SKM-1 (cell line): ENCODE results near the gene SHC3.

Experiments used
- DNase-seq: peaks from one replicate; lab custom pipeline; 2025; ENCODE audit not compliant: unreplicated experiment; lab: John Stamatoyannopoulos, UW

Gene SHC3

DNA sequence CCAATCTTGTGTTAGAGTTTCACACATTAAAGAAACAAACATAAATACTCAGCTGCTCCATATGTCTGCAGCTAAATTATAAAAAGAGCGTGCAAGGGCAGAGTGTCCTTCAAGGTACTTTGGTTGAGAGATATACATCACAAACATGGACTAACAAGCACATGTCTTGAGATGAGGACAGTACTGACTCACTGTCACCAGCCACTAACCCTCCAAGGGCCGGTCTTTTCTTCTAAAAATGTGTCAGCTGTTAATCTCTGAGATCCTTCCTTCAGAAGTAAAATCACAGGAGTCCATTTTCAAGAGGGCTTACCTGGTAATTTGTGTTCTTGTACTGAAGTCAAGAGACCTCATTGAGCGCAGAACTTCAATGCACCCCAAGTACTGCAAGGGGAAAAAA lies 66.4 kb downstream of the SHC3 start:
- no peak for DNase-seq

GRCh38 chr9:89109666-89110065 lies 69.0 kb downstream of the SHC3 start:
- no peak for DNase-seq

GRCh38 chr9:89107406-89107805 lies 71.2 kb downstream of the SHC3 start:
- no peak for DNase-seq

GRCh38 chr9:89106224-89106851 lies 72.3 kb downstream of the SHC3 start:
- no peak for DNase-seq

- no peak for DNase-seq
Observed at GRCh38 chr9:89104821-89105220, 73.8 kb downstream of the SHC3 start.

- DNase-seq: no peak
Observed at GRCh38 chr9:89097219-89097618, 81.4 kb downstream of the SHC3 start.

DNA sequence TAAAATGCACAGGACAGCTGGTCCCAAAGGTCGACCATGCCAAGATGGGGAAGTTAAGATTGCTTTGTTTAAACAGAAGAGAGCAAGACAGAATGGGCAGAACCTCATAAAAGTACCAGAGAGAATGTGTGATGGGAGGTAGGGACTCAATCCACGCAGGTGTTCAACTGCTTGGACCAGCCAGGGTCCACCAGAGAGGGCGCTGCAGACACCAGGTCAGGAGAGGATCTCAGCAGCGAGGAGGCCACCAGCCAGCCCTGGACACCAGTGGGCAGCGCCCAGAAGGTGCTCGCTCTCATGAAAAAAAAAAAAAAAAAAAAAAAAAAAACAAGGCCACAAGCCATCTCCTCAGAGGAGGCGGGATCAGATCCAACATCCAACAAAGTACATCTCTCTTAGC lies 81.8 kb downstream of the SHC3 start:
- DNase-seq: no peak

DNA sequence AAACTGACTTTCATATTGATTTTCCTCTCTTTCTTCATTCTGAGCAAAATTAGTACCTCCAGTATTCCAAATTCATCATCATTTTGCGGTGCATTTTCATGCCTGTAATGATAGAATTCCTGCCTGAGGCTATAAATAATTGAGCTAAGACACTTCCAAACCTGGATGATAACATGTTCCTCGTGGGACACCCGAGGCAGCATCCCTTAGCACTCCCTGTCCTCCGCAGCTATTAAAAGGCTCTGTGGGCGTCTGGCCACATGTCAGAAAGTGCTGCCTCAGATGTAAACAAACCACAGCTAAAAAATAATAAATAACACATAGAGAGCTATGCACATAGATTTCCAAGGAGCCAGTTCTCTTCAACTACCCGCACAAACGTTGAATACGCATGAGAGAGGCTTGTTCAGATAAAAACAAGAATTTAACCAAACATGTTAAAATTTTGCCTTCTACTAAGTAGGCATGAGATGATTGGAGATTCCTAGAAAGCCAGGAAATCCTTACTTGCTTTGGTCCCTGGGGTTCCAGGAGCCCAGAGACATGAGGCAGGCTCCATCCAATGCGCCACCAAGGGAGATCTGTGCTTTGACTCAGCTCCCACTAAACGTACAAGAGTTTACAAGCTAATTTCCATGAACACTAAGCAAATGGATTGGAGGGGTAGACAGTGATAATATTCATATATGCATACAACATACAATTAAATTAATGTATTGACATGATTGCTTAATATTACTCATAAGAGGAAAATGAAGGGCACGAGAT lies 82.7 kb downstream of the SHC3 start:
- no peak for DNase-seq

DNA sequence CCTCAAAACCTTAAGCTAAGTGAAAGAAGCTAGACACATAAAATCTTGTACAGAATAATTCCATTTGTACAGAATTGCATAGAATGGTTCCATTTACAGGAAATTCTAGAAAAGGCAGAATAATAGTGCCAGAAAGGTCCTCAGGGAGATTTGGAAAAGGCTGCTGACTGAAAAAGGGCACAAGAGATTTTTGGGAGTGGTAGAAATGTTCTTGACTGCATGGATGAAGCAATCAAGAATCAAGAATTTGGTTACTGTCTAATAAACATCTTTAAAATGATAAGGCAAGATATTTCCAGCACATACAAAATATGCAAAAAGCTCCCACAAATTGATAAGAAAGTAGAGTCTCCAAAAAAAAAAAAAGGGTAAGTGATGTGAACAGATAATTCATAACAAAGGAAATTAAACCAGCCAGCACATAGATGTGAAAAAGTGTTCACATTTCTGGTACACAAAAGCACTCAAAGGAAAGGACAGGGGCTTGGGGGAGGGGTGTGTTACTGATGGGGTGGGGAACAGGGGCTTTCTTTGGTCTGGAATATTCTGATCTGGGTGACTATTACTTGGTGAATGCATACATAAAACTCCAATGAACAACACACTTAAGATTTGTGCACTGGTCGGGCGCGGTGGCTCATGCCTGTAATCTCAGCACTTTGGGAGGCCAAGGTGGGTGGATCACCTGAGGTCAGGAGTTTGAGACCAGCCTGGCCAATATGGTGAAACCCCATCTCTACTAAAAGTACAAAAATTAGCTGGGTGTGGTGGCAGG lies 85.2 kb downstream of the SHC3 start:
- no peak for DNase-seq

DNA sequence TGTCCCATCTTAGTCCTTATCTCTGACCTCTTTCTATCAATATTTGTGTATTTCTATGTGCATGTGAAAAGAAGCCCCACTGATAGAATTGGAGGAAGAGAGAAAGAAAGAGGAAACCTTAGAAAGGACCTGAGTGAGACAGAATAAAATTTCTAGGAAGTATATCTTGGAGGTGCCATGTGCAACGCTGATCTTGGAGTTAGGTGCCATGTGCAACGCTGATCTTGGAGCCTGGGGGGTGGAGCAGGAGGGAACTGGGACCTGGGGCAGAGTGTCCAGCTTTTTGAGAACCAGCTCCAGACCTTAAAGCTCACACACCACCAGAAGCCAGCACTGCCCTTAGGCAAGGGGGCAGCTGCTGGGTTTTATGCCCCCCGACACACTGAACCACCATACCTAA lies 89.4 kb downstream of the SHC3 start:
- DNase-seq: no peak

DNA sequence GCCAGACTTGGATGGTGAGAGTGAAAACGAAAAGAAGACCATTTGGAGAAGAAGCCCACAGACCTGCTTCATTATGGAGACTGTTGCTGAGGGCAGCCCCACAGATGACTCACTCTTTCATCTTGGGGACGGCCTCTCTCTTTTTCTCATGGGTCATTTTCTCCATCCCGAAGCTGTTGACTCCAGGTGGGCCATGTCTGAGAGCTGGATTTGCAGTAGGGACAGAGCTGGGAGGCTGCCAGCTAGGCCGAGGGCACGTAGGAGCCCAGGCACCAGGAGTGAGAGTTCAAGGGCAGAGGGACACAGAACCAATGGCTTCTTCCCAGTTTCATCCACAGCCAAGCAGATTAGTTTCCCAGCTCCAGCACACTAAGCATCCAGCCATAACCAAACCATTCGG lies 95.0 kb downstream of the SHC3 start:
- no peak for DNase-seq

DNA sequence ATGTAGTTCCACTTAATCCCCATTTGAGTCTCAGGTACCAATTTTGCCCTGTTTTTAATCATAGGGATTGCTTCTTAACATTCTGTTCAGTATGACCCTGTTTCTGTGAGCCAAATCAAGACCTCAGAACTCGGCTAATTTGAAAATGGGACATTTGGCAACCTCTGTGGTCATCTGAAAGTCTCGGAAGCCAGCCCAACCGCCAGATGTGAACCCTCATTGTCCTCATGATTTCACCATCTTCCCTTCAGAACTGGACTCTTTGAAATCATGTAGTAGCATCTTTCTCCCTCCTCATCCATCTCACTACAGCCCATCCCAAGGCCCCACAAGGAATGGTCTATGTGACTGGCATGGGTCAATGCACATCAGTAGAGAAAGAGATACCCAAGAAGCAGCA lies 98.4 kb downstream of the SHC3 start:
- DNase-seq: no peak

DNA sequence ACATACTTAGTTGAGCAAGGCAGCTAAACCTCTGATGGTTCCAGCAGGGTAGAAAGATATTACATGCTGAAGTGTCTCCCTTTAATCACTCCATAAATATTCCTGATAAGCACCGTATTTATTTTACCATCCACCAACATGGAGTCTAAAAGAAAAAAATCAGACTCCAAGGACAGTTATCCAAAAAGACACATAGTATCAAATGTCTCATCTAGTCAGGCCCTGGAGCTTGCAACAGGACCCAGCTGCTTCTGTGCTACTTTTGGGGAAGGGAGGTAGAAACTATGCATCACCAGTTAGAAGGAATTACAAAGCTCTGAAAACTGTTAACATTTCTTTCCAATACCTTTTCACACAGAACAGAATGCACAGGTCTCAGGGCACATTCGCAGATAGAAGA lies 99.2 kb downstream of the SHC3 start:
- DNase-seq: no peak

- no peak for DNase-seq
Observed at GRCh38 chr9:89078860-89079259, 99.8 kb downstream of the SHC3 start.

- DNase-seq: no peak
Observed at GRCh38 chr9:89078421-89078820, 100.2 kb downstream of the SHC3 start.

- DNase-seq: peak; percentile 13
Observed at GRCh38 chr9:89077519-89077918, 101.1 kb downstream of the SHC3 start.

DNA sequence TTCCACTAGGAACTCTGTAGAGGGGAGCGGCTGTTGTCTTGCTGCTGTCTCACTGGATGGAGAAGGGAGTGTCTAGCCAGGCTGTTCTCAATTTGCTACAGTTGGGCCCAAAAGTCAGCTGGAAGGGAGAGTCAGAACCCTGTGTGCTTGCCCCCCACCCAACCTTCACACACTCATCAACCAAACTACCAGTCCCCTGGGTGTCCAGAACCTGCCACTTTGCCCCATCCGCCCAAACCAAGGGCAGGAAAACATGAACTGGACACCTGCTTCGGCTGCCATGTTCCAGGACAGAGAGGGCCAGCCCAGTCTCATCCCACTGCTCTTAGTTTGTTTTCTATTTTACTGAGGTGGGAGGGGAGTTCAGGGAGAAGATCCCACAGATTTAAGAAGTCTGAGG lies 105.2 kb downstream of the SHC3 start:
- no peak for DNase-seq

DNA sequence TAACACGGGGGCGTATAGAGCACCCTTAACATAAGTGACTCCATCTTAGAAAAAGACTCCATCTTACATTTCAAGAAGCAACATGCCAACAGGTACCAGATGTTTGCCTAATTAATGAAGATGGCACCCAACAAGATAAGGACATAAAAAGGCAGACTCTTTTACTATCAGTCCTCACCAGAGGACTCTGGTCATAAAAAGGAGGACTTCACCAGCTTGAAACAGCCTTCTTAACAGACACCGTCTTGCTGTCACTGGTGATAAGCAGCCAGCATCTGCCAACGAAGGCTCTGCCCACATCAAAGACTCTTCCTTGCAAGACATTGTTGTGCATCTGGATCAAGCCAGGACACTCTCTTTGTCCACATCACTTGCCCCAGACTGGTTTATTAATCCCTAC lies 107.0 kb downstream of the SHC3 start:
- DNase-seq: no peak

- DNase-seq: no peak
Observed at GRCh38 chr9:89066835-89067234, 111.8 kb downstream of the SHC3 start.

- DNase-seq: no peak
Observed at GRCh38 chr9:89065921-89066320, 112.7 kb downstream of the SHC3 start.

GRCh38 chr9:89060790-89061189 lies 117.8 kb downstream of the SHC3 start:
- no peak for DNase-seq

GRCh38 chr9:89059925-89060506 lies 118.6 kb downstream of the SHC3 start:
- no peak for DNase-seq
